ENCODE measurements around the gene IRX2.

DNA sequence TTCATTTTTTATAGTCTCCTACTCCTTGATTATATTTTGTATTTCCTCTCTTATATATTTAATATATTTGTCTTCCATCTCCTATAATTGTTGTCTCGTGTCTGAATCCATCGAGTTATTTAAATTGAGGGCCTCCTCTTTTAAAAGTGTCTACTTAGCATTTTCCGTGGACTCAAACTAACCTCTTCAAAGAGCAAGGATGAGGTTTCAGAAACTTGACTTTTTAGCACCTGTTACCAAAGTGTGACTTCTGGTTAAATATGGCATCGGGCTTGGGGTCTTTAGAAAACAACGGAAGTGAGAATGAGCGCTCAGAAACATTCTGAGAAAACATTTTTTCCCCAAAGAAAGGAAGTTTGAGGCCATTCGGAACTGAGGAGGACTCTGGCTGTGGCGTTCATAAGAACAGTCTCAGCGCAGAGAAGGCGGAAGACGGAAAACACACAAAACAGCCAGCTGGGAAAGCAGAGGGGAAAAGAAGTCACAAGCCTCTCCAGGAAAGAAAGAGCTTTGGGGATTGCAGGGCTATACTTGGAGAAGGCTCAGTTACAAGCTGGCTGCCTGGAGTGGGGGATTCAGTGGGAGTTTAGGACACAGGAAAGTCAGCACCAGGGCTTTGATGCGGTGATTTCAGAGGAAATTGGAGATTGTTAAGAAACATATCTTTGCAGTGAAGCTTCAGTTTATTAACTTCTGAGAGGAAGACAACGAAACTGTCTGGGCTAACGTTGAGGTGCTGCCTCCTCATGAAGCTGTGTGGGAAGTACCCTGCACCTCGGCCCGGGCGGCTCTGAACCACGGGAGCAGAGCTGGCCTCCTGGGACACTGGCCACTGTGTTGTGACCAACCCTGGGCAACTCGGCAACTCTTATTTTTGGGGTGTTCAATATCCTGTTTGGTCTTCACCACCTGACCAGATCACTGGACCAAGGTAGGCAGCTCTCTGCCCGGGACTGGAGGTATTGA lies 25.1 kb upstream of the IRX2 start:
- TF ChIP-seq, protein P1, sequence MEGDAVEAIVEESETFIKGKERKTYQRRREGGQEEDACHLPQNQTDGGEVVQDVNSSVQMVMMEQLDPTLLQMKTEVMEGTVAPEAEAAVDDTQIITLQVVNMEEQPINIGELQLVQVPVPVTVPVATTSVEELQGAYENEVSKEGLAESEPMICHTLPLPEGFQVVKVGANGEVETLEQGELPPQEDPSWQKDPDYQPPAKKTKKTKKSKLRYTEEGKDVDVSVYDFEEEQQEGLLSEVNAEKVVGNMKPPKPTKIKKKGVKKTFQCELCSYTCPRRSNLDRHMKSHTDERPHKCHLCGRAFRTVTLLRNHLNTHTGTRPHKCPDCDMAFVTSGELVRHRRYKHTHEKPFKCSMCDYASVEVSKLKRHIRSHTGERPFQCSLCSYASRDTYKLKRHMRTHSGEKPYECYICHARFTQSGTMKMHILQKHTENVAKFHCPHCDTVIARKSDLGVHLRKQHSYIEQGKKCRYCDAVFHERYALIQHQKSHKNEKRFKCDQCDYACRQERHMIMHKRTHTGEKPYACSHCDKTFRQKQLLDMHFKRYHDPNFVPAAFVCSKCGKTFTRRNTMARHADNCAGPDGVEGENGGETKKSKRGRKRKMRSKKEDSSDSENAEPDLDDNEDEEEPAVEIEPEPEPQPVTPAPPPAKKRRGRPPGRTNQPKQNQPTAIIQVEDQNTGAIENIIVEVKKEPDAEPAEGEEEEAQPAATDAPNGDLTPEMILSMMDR (IDR thresholded peaks at IDR 0.05): no peak
- TF ChIP-seq POLR2AphosphoS5 (IDR thresholded peaks at IDR 0.05; ENCODE audit: insufficient read depth in 1 of 2, low read depth in 1 of 2) (no peak), POLR2A (IDR thresholded peaks at IDR 0.05) (no peak)

Data from vagina (tissue), 2 donors.